Fibroblast of mammary gland (primary cell): ENCODE measurements around the gene ATXN1.

Source experiments
- DNase-seq: peaks from one replicate; pipeline ENCODE4 v3.0.0-alpha.2; 2010; ENCODE audit warnings: low read depth
- H3K4me3 ChIP-seq: 2 replicates; pipeline ENCODE4 v1.5.1; 2011; ENCODE audit warnings: low read depth, mild to moderate bottlenecking, low read length, moderate library complexity; ENCODE audit not compliant: control insufficient read depth
- CTCF ChIP-seq: conservative IDR thresholded peaks from 2 replicates; pipeline ENCODE4 v1.5.1; 2011; ENCODE audit warnings: low read depth, low read length, inconsistent platforms; ENCODE audit not compliant: control insufficient read depth, insufficient read depth

Gene ATXN1

GRCh38 chr6:16635810-16636602 is 125.3 kb downstream of the ATXN1 start:
- DNase-seq: peak; percentile 66
- no peak for TF ChIP-seq CTCF
- no peak overlapping the region for H3K4me3 ChIP-seq

DNA sequence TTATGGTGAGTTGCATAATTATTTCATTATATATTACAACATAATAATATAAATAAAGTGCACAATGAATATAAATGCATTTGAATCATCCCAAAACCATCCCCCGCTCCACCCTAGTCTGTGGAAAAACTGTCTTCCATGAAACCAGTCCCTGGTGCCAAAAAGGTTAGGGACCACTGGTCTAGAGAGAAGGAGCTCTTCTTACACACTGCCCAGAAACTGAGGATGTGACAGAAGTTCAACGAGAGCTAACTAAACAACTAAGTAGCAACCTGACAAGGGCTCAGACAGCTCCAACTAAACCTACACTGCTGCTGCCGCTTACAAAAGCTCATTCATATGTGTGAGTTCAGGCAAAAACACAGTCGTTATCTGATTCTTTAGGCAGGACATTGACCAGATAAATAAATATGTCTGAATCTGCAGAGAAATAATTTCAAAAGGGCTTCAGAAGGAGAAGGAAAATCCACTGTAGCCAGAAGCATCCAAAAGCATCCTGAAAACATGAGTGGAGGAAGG is 125.9 kb downstream of the ATXN1 start:
- no peak for DNase-seq
- H3K4me3 ChIP-seq: no peak overlapping the region
- no peak for TF ChIP-seq CTCF

DNA sequence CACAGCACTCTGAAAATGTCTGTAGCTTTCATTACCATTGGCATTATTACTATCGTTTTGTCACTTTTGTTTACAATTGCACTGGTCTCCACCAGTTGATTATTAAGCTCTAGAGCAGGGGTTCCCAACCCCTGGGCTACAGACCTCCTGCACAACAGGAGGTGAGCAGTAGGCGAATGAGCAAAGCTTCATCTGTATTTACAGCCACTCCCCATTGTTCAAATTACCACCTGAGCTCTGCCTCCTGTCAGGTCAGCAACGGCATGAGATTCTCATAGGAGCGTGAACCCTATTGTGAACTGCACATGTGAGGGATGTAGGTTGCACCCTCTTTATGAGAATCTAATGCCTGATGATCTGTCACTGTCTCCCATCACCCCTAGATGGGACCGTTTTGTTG is 126.4 kb downstream of the ATXN1 start:
- TF ChIP-seq CTCF: no peak
- H3K4me3 ChIP-seq: no peak overlapping the region
- DNase-seq: no peak

DNA sequence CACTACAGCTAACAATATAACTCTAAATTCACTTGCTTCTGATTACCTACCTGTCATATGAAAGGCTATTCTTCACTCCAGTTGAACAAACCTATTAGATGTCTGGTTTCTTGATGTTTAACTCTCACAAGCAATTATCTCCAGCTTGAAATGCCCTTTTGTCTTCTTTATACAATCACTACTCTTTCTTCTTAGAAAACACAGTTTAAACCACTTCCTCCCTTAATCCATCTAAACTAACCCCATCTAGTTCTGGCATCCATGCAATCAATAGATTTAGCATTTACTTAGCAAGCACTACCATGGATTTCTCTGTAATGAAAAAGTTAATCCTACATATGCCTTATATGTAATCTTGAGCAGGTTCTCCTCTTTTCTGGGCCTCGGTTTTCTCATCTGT is 127.3 kb downstream of the ATXN1 start:
- DNase-seq: no peak
- H3K4me3 ChIP-seq: no peak overlapping the region
- TF ChIP-seq CTCF: no peak

- no peak for DNase-seq
- no peak overlapping the region for H3K4me3 ChIP-seq
- TF ChIP-seq CTCF: no peak
These were observed 127.8 kb downstream of the ATXN1 start for GRCh38 chr6:16633465-16633864.

- no peak for DNase-seq
- no peak overlapping the region for H3K4me3 ChIP-seq
- TF ChIP-seq CTCF: no peak
These were observed 129.2 kb downstream of the ATXN1 start for GRCh38 chr6:16632101-16632500.
